ENCODE data around the gene GPR37L1.

DNA sequence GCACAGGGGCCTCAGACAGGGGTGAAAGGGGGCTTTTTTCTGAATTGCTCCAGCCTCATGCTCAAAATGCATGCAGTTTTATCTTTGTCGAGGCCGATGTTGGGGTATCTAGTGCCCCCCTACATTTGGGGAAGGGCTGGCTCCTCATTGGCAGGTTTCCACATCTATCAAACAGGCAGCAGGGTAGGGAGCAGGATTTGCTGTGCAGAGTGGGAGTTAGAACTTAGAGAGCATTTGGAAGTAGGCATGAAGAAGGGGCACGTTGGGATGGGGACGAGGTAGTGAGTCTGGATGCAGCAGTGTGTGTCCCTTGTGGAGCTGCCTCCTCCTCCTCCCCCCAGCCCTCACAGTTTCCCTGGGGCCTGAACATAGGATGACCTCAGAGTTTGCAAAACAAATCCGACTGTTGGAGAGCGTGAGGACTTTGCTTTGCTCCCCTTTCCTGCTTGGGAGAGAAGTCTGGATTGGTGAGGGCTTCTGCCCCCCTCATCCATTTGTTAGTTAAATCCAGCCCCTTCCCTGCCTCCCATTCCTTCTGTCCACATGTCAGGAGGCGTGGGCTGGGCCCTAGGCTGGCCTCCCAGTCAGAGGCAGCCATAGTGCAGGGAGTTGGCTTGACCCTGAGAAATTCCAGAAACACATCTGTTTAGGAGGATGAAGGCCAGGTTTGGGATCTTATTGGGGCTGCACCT, 36.9 kb upstream of the GPR37L1 start:
- TF ChIP-seq POLR2A (IDR thresholded peaks at IDR 0.05) (no peak), POLR2AphosphoS5 (IDR thresholded peaks at IDR 0.05) (no peak)
- TF ChIP-seq, protein P1, sequence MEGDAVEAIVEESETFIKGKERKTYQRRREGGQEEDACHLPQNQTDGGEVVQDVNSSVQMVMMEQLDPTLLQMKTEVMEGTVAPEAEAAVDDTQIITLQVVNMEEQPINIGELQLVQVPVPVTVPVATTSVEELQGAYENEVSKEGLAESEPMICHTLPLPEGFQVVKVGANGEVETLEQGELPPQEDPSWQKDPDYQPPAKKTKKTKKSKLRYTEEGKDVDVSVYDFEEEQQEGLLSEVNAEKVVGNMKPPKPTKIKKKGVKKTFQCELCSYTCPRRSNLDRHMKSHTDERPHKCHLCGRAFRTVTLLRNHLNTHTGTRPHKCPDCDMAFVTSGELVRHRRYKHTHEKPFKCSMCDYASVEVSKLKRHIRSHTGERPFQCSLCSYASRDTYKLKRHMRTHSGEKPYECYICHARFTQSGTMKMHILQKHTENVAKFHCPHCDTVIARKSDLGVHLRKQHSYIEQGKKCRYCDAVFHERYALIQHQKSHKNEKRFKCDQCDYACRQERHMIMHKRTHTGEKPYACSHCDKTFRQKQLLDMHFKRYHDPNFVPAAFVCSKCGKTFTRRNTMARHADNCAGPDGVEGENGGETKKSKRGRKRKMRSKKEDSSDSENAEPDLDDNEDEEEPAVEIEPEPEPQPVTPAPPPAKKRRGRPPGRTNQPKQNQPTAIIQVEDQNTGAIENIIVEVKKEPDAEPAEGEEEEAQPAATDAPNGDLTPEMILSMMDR (IDR thresholded peaks at IDR 0.05), result no peak
